Nephron (organoid): ENCODE data around the gene SCN4B.
"Not testable (repeated sequence)": the region's sequence is repeated elsewhere in the genome, so short reads cannot be mapped to it uniquely, and the experiment has no call there.

Experiments
- H3K27ac Mint-ChIP-seq, 3 experiments: 2 replicates each; pipeline ENCODE4 v1.8.0; 2020; ENCODE audit warnings: mixed read lengths in 3 of 3, mild to moderate bottlenecking in 2 of 3, moderate library complexity in 1 of 3
- H3K27me3 Mint-ChIP-seq: 2 replicates; pipeline ENCODE4 v1.8.0; 2021; ENCODE audit warnings: low read depth, mild to moderate bottlenecking, moderate library complexity, mixed read lengths
- H3K36me3 Mint-ChIP-seq: 2 replicates; pipeline ENCODE4 v1.8.0; 2020; ENCODE audit warnings: low read depth, mixed read lengths
- H3K4me1 Mint-ChIP-seq: 2 replicates; pipeline ENCODE4 v1.8.0; 2020; ENCODE audit warnings: mixed read lengths
- H3K4me3 Mint-ChIP-seq, 3 experiments: 2 replicates each; pipeline ENCODE4 v1.8.0; 2020; ENCODE audit warnings: mild to moderate bottlenecking in 3 of 3, mixed read lengths in 3 of 3, moderate library complexity in 2 of 3
- H3K9me3 Mint-ChIP-seq: 2 replicates; pipeline ENCODE4 v1.8.0; 2020; ENCODE audit warnings: mixed read lengths
- TF ChIP-seq, protein P1 (sequence below), 3 experiments: fragments of 200-600 bp; sonication (generic); IDR thresholded peaks; one replicate each; pipeline ENCODE4 v1.5.0; 2021; ENCODE audit warnings: antibody characterized with exemption in 3 of 3; ENCODE audit not compliant: unreplicated experiment in 3 of 3

SCN4B gene

GRCh38 chr11:118184784-118185579, 32.4 kb upstream of the SCN4B start:
- H3K27me3 Mint-ChIP-seq = peaks cover 32% of the 10 kb centered on the region
- H3K9me3 Mint-ChIP-seq = peaks cover 2% of the 10 kb centered on the region
- H3K4me3 Mint-ChIP-seq = no peak overlapping the region
- TF ChIP-seq, protein P1, sequence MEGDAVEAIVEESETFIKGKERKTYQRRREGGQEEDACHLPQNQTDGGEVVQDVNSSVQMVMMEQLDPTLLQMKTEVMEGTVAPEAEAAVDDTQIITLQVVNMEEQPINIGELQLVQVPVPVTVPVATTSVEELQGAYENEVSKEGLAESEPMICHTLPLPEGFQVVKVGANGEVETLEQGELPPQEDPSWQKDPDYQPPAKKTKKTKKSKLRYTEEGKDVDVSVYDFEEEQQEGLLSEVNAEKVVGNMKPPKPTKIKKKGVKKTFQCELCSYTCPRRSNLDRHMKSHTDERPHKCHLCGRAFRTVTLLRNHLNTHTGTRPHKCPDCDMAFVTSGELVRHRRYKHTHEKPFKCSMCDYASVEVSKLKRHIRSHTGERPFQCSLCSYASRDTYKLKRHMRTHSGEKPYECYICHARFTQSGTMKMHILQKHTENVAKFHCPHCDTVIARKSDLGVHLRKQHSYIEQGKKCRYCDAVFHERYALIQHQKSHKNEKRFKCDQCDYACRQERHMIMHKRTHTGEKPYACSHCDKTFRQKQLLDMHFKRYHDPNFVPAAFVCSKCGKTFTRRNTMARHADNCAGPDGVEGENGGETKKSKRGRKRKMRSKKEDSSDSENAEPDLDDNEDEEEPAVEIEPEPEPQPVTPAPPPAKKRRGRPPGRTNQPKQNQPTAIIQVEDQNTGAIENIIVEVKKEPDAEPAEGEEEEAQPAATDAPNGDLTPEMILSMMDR (IDR thresholded peaks at IDR 0.05; ENCODE audit: unreplicated experiment in 3 of 3) = no peak
- no peaks in the 10 kb centered on the region for H3K36me3 Mint-ChIP-seq
- H3K27ac Mint-ChIP-seq = no peak overlapping the region
- H3K4me1 Mint-ChIP-seq = peaks cover 6% of the 10 kb centered on the region

DNA sequence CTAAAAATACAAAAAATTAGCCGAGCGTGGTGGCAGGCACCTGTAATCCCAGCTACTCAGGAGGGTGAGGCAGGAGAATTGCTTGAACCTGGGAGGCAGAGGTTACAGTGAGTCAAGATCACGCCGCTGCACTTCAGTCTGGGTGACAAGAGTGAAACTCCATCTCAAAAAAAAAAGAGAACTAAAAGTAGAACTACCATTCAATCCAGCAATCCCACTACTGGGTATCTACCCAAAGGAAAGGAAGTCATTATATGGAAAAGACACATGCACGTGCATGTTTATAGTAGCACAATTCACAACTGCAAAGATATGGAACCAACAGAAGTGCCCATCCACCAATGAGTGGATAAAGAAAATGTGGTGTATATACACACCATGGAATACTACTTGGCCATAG, 31.1 kb upstream of the SCN4B start:
- not testable (repeated sequence) for H3K27ac Mint-ChIP-seq, H3K9me3 Mint-ChIP-seq, H3K36me3 Mint-ChIP-seq, H3K4me3 Mint-ChIP-seq
- Mint-ChIP-seq H3K27me3 (peaks cover 23% of the 10 kb centered on the region), H3K4me1 (peaks cover 10% of the 10 kb centered on the region)

DNA sequence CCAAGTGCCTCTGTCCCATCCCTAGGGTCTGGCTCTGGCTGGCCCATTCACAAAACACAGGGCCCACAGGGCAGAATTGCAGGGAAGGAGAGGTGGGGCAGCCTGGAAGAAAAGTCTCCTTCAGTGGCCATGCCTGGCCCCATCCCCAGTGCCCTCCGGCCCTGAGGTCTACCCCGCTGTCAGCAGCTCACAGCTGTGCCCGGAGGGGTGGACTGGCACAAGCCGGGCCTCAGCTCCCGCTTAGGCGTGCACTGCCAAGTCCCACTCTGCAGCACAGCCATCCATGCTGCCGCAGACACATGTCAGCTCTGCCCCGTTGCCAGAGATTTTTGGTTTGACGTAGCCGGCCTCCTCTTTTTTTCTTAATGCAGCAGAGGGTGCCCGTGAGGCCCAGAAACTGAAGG, 27.7 kb upstream of the SCN4B start:
- TF ChIP-seq, protein P1 (IDR thresholded peaks at IDR 0.05; ENCODE audit: unreplicated experiment in 3 of 3) = no peak
- Mint-ChIP-seq H3K36me3 (no peaks in the 10 kb centered on the region), H3K27ac (peak overlapping the region in 2 of 3 experiments; percentile 17 to 41), H3K9me3 (no peaks in the 10 kb centered on the region), H3K4me1 (peaks cover 24% of the 10 kb centered on the region), H3K27me3 (peaks cover 12% of the 10 kb centered on the region), H3K4me3 (peak overlapping the region; percentile 25 to 49 (median 44))

- H3K9me3 Mint-ChIP-seq = no peaks in the 10 kb centered on the region
- H3K27ac Mint-ChIP-seq = peak overlapping the region; percentile 94 to 98 (median 97)
- H3K4me1 Mint-ChIP-seq = peaks cover 40% of the 10 kb centered on the region
- TF ChIP-seq, protein P1 (IDR thresholded peaks at IDR 0.05; ENCODE audit: unreplicated experiment in 3 of 3) = no peak
- peak overlapping the region; percentile 88 to 95 (median 91) for H3K4me3 Mint-ChIP-seq
- peaks cover 26% of the 10 kb centered on the region for H3K27me3 Mint-ChIP-seq
- no peaks in the 10 kb centered on the region for H3K36me3 Mint-ChIP-seq
Observed at GRCh38 chr11:118176778-118177134, 24.1 kb upstream of the SCN4B start.

DNA sequence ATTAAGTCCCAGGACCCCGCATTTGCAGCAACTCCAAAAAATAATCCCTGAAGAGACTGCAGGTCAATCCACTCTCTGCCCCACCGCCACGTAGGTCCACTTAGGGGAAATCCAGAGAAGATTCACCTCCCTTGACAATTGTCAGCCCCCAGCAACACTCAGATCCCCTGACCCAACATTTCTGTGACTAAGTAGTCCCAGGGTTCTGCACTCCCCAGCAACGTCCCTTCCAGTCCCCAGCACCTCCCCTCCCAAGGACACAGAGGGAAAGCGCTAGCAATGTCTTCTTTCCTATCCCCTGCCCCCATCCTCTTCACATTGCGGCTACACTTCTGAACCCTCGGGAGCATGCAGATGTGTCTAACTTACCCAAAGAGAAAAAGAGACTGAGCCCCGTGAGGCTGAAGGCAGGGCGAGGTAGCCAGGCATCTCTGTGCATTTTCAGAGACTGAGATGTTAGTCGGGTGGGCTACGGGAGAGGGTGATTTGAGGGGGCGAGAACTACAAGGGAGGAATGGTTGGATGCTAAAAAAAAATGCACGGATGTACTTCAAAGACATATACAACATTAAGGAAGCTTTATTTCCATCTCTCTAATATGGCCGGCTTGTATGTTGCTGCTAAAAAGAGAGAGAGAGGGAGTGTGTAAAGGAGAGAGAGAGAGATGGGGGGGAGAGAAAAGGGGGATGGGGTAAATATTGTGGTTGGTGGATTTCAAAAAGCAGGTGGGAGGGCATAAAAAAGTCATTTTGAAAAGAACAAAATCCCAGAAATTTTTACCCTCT, 23.6 kb upstream of the SCN4B start, which contains the start of gene SCN2B:
Gene SCN2B, minus strand, starts transcription at position 647 of the 785 bp plus-strand sequence. Its CDS starts 208 bp downstream, at position 439.
- H3K9me3 Mint-ChIP-seq = no peaks in the 10 kb centered on the region
- peak within 1 kb of the TSS; percentile 88 to 95 (median 91) for H3K4me3 Mint-ChIP-seq
- TF ChIP-seq, protein P1 (IDR thresholded peaks at IDR 0.05; ENCODE audit: unreplicated experiment in 3 of 3) = no peak
- peaks cover 41% of the 10 kb centered on the region for H3K4me1 Mint-ChIP-seq
- H3K27me3 Mint-ChIP-seq = peaks cover 30% of the 10 kb centered on the region
- peak within 1 kb of the TSS; percentile 94 to 98 (median 97) for H3K27ac Mint-ChIP-seq
- no peaks in the 10 kb centered on the region for H3K36me3 Mint-ChIP-seq
